ENCODE results near the gene EGLN1.

The EGLN1 gene

GRCh38 chr1:231334079-231334666 is 87.9 kb downstream of the EGLN1 start:
- DNase-seq (ENCODE audit: low read depth in 2 of 2, low spot score in 1 of 2) = no peak

GRCh38 chr1:231332761-231333160 is 89.3 kb downstream of the EGLN1 start:
- DNase-seq (ENCODE audit: low read depth in 2 of 2, low spot score in 1 of 2) = no peak

GRCh38 chr1:231329483-231329882 is 92.6 kb downstream of the EGLN1 start:
- no peak for DNase-seq (ENCODE audit: low read depth in 2 of 2, low spot score in 1 of 2)

GRCh38 chr1:231327617-231328016 is 94.5 kb downstream of the EGLN1 start:
- DNase-seq (ENCODE audit: low read depth in 2 of 2, low spot score in 1 of 2) = no peak

GRCh38 chr1:231326248-231326647 is 95.8 kb downstream of the EGLN1 start:
- DNase-seq (ENCODE audit: low read depth in 2 of 2, low spot score in 1 of 2) = no peak

GRCh38 chr1:231324660-231325059 is 97.4 kb downstream of the EGLN1 start:
- DNase-seq (ENCODE audit: low read depth in 2 of 2, low spot score in 1 of 2) = no peak

- DNase-seq (ENCODE audit: low read depth in 2 of 2, low spot score in 1 of 2) = no peak
Measured at GRCh38 chr1:231322880-231323530, 99.1 kb downstream of the EGLN1 start.

- no peak for DNase-seq (ENCODE audit: low read depth in 2 of 2, low spot score in 1 of 2)
Measured at GRCh38 chr1:231319080-231319479, 103.0 kb downstream of the EGLN1 start.

- DNase-seq (ENCODE audit: low read depth in 2 of 2, low spot score in 1 of 2) = no peak
Measured at GRCh38 chr1:231318568-231318967, 103.5 kb downstream of the EGLN1 start.

GRCh38 chr1:231318015-231318355 is 104.1 kb downstream of the EGLN1 start:
- DNase-seq (ENCODE audit: low read depth in 2 of 2, low spot score in 1 of 2) = no peak

- DNase-seq (ENCODE audit: low read depth in 2 of 2, low spot score in 1 of 2) = no peak
Measured at GRCh38 chr1:231317306-231318014, 104.6 kb downstream of the EGLN1 start.

GRCh38 chr1:231315887-231316286 is 106.2 kb downstream of the EGLN1 start:
- DNase-seq (ENCODE audit: low read depth in 2 of 2, low spot score in 1 of 2) = no peak
